HepG2 (cell line): ENCODE measurements around the gene TENM3. TPM values are rescaled to one million over a fixed set of nuclear protein-coding genes. Genes with fewer than 3 reads are reported as not detected.

ENCODE experiments used
- ATAC-seq: fragments of 200-7000 bp; cut with Tn5 transposase; 3 replicates; pipeline ENCODE4 v1.9.1; 2020; ENCODE audit warnings: mild to moderate bottlenecking, moderate library complexity
- BruUV-seq: library from RNA; stranded (reverse); fragments of 400-500 nt; replicated peaks from 2 replicates; lab custom pipeline; 2021; lab: Mats Ljungman, UMichigan
- CTCF ChIA-PET: fragments of 300-600 bp; formaldehyde crosslinking; extraction: SDS; loops from one replicate; lab custom pipeline; 2021; ENCODE audit warnings: low total read pairs, inconsistent platforms, low intra/inter-chr PET ratio; lab: Yijun Ruan, JAX
- POLR2A ChIA-PET: fragments of 350-600 bp; sonication (Branson Sonifier 250); formaldehyde crosslinking; loops from one replicate; lab custom pipeline; 2020; ENCODE audit warnings: antibody characterized with exemption, inconsistent platforms; lab: Yijun Ruan, JAX
- DNase-seq: peaks from one replicate; pipeline ENCODE4 v3.0.0-alpha.2; 2015; ENCODE audit warnings: low spot score
- FAIRE-seq: peaks from 3 replicates; lab custom pipeline; 2011; peaks lifted over from hg19 to GRCh38; lab: Jason Lieb, UNC
- H2AFZ ChIP-seq: one replicate; pipeline ENCODE4 v1.6.1; 2011; ENCODE audit warnings: low read length, inconsistent platforms
- H3K27ac ChIP-seq: fragments of 300-600 bp; 3 replicates; pipeline ENCODE4 v1.8.0; 2011; ENCODE audit warnings: mixed run types, mild to moderate bottlenecking, mixed read lengths, low read length, inconsistent platforms; ENCODE audit not compliant: insufficient read depth; ENCODE audit errors: extremely low read length
- H3K27me3 ChIP-seq, 2 experiments: fragments of 200-600 bp in 1 of 2; 2 replicates in 1 of 2; 3 replicates in 1 of 2; pipeline versions ENCODE4 v1.6.0 to v1.8.0; 2011; ENCODE audit warnings: low read length in 2 of 2, mild to moderate bottlenecking in 2 of 2, moderate library complexity in 2 of 2, inconsistent platforms in 1 of 2; ENCODE audit not compliant: insufficient read depth in 2 of 2, control insufficient read depth in 1 of 2
- H3K36me3 ChIP-seq, 2 experiments: fragments of 200-600 bp in 1 of 2; replicated peaks in 1 of 2; 2 replicates in 1 of 2; 3 replicates in 1 of 2; pipeline versions ENCODE4 v1.5.1 to v1.8.0; 2011; ENCODE audit warnings: low read length in 2 of 2, inconsistent platforms in 1 of 2; ENCODE audit not compliant: insufficient read depth in 2 of 2, control insufficient read depth in 1 of 2
- H3K4me1 ChIP-seq: 2 replicates; pipeline ENCODE4 v1.5.1; 2012; ENCODE audit warnings: low read length, inconsistent platforms; ENCODE audit not compliant: insufficient read depth
- H3K4me2 ChIP-seq: 2 replicates; pipeline ENCODE4 v1.6.0; 2011; ENCODE audit warnings: low read depth, low read length, inconsistent platforms
- H3K4me3 ChIP-seq, 3 experiments: fragments of 200-600 bp in 1 of 3; sonication (generic), shearing (Covaris generic) in 1 of 3; replicated peaks in 1 of 3; 2 replicates each; pipeline ENCODE4 v1.5.1; 2011 to 2016; ENCODE audit warnings: low read length in 3 of 3, inconsistent platforms in 2 of 3, low read depth in 2 of 3, mild to moderate bottlenecking in 2 of 3, control low read depth in 1 of 3, mixed read lengths in 1 of 3; ENCODE audit not compliant: insufficient read depth in 1 of 3
- H3K79me2 ChIP-seq: one replicate; pipeline ENCODE4 v1.6.1; 2011; ENCODE audit warnings: low read length, inconsistent platforms; ENCODE audit not compliant: insufficient read depth
- H3K9ac ChIP-seq: 2 replicates; pipeline ENCODE4 v1.6.0; 2011; ENCODE audit warnings: mild to moderate bottlenecking, low read depth, low read length, inconsistent platforms; ENCODE audit not compliant: insufficient read depth
- H3K9me3 ChIP-seq: 2 replicates; pipeline ENCODE4 v1.5.1; 2012; ENCODE audit warnings: mild to moderate bottlenecking, low read length
- H4K20me1 ChIP-seq: 2 replicates; pipeline ENCODE4 v1.6.0; 2011; ENCODE audit warnings: inconsistent platforms, mild to moderate bottlenecking, low read length, moderate library complexity; ENCODE audit not compliant: insufficient read depth
- EP300 ChIP-seq, 3 experiments: sonication (generic) in 1 of 3; formaldehyde crosslinking in 1 of 3; IDR thresholded peaks; 2 replicates each; pipeline versions ENCODE4 v1.5.1 to v1.6.1; 2011 to 2020; ENCODE audit warnings: low read depth in 2 of 3, low read length in 2 of 3, borderline replicate concordance in 1 of 3, improper control_type of control experiment in 1 of 3, mild to moderate bottlenecking in 1 of 3, missing genetic modification reagents in 1 of 3, moderate library complexity in 1 of 3
- SATB2 ChIP-seq: sonication (generic); formaldehyde crosslinking; IDR thresholded peaks from 2 replicates; pipeline ENCODE4 v1.5.0; 2020; ENCODE audit warnings: missing genetic modification reagents
- ZNF253 ChIP-seq: sonication (generic); formaldehyde crosslinking; IDR thresholded peaks from 2 replicates; pipeline ENCODE4 v1.8.0; 2022; ENCODE audit warnings: mild to moderate bottlenecking, missing genetic modification reagents, borderline replicate concordance
- WGBS: methylation state at CpG from one replicate; pipeline ENCODE4 v1.1.6; 2017; ENCODE audit warnings: low lambda C conversion rate; 5-methylcytosine and 5-hydroxymethylcytosine counted together
- in situ Hi-C: cut with HindIII; loops from 2 replicates; pipeline ENCODE4 v1.10.0; 2017; ENCODE audit warnings: low pct_unique_long_range_greater_than_20kb; ENCODE audit not compliant: extremely low pct_ligation_motif_present
- intact Hi-C: fragments of 100-400 bp; cut with micrococcal nuclease; formaldehyde crosslinking; loops from one replicate; pipeline ENCODE4 v1.10.0; 2022; ENCODE audit not compliant: unreplicated experiment
- polyA plus RNA-seq, 8 experiments: library from polyadenylated mRNA; depleted of rRNA in 3 of 8; stranded (reverse) in 7 of 8; unstranded in 1 of 8; fragments of >200 nt; fragmentation: Illumina TruSeq in 4 of 8; extraction: Trizol in 4 of 8; gene quantifications; 2 replicates each; pipeline versions ENCODE4 v1.2.1 to v1.2.3, GENCODE V29; 2011 to 2016; ENCODE audit warnings: low read depth in 4 of 8, missing spikeins in 1 of 8, mixed read lengths in 1 of 8; ENCODE audit not compliant: insufficient read depth in 1 of 8
- total RNA-seq, 5 experiments: library from RNA; depleted of rRNA; stranded (reverse); fragments of >200 nt; fragmentation: Illumina TruSeq; extraction: Trizol; gene quantifications; 2 replicates each; pipeline ENCODE4 v1.2.3, GENCODE V29; 2016; ENCODE audit warnings: low read depth in 1 of 5
- TF ChIP-seq, protein P1 (sequence below): sonication (generic); formaldehyde crosslinking; IDR thresholded peaks from 2 replicates; pipeline ENCODE4; 2020; ENCODE audit warnings: missing genetic modification reagents, mild to moderate bottlenecking, borderline replicate concordance
- TF ChIP-seq, protein P2 (sequence below): fragments of 450-650 bp; IDR thresholded peaks from 2 replicates; pipeline ENCODE4 v1.6.1; 2016

TENM3 gene
- total and polyA plus RNA-seq, 2 of the 13 experiments (the other 11 are each of a cell fraction or from before 2014, with no cell fraction given) = 0.04 TPM; not detected in 1

DNA sequence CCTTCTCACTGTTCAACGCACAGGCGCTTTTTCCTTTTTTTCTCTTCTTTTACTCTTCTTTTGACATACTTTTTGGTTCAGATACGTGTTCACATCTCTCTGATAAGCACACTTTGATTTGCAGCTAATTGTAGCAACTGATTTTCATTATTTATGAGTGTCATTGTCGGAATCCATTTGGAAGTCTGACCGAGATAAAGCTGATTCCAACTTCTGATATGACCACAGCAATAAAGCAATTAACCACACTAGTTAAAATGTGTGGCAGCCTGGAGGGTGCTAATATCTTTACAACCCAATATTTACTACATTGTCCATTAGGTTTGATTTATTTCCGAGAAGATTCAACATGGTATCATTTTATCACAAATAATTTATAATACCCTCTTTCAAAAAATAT lies 101.8 kb downstream of the TENM3 start:
- whole genome bisulfite sequencing = 16% methylated on average over 6 of the region's 6 CpGs
- Histone ChIP-seq H3K36me3 (no peaks in the 10 kb centered on the region), H3K9ac (no peak overlapping the region), H3K4me2 (no peak overlapping the region), H4K20me1 (no peaks in the 10 kb centered on the region), H3K79me2 (no peaks in the 10 kb centered on the region), H3K27ac (no peak overlapping the region), H2AFZ (no peak overlapping the region), H3K4me3 (no peak overlapping the region), H3K27me3 (no peaks in the 10 kb centered on the region; a peak in 1 of 5 replicates), H3K4me1 (no peaks in the 10 kb centered on the region), H3K9me3 (no peaks in the 10 kb centered on the region)
- CTCF ChIA-PET = no interaction called here
- POLR2A ChIA-PET = no interaction called here
- intact Hi-C loops (no loop called here), in situ Hi-C loops (no loop called here)
- no peak for ATAC-seq
- DNase-seq = no peak
- no peak for FAIRE-seq
- no peak for TF ChIP-seq ZNF253 (CRISPR knock-in tag)
- TF ChIP-seq, protein P1, sequence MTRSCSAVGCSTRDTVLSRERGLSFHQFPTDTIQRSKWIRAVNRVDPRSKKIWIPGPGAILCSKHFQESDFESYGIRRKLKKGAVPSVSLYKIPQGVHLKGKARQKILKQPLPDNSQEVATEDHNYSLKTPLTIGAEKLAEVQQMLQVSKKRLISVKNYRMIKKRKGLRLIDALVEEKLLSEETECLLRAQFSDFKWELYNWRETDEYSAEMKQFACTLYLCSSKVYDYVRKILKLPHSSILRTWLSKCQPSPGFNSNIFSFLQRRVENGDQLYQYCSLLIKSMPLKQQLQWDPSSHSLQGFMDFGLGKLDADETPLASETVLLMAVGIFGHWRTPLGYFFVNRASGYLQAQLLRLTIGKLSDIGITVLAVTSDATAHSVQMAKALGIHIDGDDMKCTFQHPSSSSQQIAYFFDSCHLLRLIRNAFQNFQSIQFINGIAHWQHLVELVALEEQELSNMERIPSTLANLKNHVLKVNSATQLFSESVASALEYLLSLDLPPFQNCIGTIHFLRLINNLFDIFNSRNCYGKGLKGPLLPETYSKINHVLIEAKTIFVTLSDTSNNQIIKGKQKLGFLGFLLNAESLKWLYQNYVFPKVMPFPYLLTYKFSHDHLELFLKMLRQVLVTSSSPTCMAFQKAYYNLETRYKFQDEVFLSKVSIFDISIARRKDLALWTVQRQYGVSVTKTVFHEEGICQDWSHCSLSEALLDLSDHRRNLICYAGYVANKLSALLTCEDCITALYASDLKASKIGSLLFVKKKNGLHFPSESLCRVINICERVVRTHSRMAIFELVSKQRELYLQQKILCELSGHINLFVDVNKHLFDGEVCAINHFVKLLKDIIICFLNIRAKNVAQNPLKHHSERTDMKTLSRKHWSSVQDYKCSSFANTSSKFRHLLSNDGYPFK (CRISPR knock-in tag) = no peak
- TF ChIP-seq, protein P2, sequence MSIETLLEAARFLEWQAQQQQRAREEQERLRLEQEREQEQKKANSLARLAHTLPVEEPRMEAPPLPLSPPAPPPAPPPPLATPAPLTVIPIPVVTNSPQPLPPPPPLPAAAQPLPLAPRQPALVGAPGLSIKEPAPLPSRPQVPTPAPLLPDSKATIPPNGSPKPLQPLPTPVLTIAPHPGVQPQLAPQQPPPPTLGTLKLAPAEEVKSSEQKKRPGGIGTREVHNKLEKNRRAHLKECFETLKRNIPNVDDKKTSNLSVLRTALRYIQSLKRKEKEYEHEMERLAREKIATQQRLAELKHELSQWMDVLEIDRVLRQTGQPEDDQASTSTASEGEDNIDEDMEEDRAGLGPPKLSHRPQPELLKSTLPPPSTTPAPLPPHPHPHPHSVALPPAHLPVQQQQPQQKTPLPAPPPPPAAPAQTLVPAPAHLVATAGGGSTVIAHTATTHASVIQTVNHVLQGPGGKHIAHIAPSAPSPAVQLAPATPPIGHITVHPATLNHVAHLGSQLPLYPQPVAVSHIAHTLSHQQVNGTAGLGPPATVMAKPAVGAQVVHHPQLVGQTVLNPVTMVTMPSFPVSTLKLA = no peak
- no peak for TF ChIP-seq EP300 (IDR thresholded peaks at IDR 0.05; ENCODE audit: low read depth in 2 of 2, low read length in 2 of 2)
- TF ChIP-seq EP300 (CRISPR knock-in tag; IDR thresholded peaks at IDR 0.05; ENCODE audit: borderline replicate concordance) = no peak
- TF ChIP-seq SATB2 = no peak
- no TSS peak for BruUV-seq
